Prostate gland (tissue), 2 donors: ENCODE results near the gene TP63.

Experiments
- POLR2A ChIP-seq: fragments of 450-650 bp; IDR thresholded peaks from one replicate; pipeline ENCODE4 v1.6.1; 2016; ENCODE audit warnings: antibody characterized with exemption, mild to moderate bottlenecking
- TF ChIP-seq, protein P1 (sequence below), 4 experiments: fragments of 200-600 bp in 2 of 4; fragments of 450-650 bp in 2 of 4; sonication (generic) in 2 of 4; IDR thresholded peaks; 1 replicate in 3 of 4; 2 replicates in 1 of 4; pipeline ENCODE4 v1.5.1; 2016 to 2019; ENCODE audit warnings: antibody characterized with exemption in 4 of 4, mild to moderate bottlenecking in 2 of 4, moderate library complexity in 2 of 4

DNA sequence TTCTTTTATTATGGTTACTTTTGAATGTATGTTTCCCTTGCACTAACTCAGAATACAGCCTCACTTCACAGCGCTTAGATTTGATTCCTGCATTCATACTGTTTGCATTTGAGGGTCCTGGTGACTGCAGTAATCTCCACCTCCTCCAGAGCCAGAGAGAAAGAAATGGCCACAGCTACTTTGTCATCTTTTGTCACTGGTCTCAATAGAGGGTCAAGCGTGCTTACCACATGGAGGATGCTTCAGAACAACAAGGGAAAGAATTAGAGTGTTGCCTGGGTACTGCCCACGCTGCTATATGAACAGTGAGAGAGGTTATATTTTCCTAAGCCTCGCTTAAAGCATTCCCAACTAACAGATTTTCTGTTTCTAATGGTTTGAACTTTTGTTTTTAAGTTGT lies 190.1 kb downstream of the TP63 start:
- TF ChIP-seq, protein P1, sequence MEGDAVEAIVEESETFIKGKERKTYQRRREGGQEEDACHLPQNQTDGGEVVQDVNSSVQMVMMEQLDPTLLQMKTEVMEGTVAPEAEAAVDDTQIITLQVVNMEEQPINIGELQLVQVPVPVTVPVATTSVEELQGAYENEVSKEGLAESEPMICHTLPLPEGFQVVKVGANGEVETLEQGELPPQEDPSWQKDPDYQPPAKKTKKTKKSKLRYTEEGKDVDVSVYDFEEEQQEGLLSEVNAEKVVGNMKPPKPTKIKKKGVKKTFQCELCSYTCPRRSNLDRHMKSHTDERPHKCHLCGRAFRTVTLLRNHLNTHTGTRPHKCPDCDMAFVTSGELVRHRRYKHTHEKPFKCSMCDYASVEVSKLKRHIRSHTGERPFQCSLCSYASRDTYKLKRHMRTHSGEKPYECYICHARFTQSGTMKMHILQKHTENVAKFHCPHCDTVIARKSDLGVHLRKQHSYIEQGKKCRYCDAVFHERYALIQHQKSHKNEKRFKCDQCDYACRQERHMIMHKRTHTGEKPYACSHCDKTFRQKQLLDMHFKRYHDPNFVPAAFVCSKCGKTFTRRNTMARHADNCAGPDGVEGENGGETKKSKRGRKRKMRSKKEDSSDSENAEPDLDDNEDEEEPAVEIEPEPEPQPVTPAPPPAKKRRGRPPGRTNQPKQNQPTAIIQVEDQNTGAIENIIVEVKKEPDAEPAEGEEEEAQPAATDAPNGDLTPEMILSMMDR (IDR thresholded peaks at IDR 0.05) = no peak
- no peak for TF ChIP-seq POLR2A
